Ovary (tissue), 9 donors: ENCODE results near the gene NPTXR. TPM values are rescaled to one million over a fixed set of nuclear protein-coding genes. Genes with fewer than 3 reads are reported as not detected.

Experiments used
- DNase-seq, 5 donors: peaks; one replicate each; pipeline ENCODE4 v3.0.0-alpha.2; 2019 to 2020
- H3K27ac ChIP-seq, 2 donors: fragments of 200-600 bp; one replicate each; pipeline versions ENCODE4 v1.5.1 to v1.8.0; 2019 to 2022
- H3K27me3 ChIP-seq: fragments of 200-600 bp; one replicate; pipeline ENCODE4 v1.8.0; 2022
- H3K36me3 ChIP-seq: fragments of 200-600 bp; sonication (generic); one replicate; pipeline ENCODE4 v1.5.1; 2019
- H3K4me1 ChIP-seq: one replicate; pipeline ENCODE4 v1.8.1; 2013; ENCODE audit warnings: mild to moderate bottlenecking, moderate library complexity; ENCODE audit not compliant: insufficient read depth
- H3K4me3 ChIP-seq: fragments of 200-600 bp; sonication (generic); one replicate; pipeline ENCODE4 v1.5.1; 2017
- H3K9me3 ChIP-seq, 2 donors: fragments of 200-600 bp in 1 of 2; sonication (generic) in 1 of 2; one replicate each; pipeline versions ENCODE4 v1.5.1 to v1.8.1; 2013 to 2019; ENCODE audit warnings: mild to moderate bottlenecking in 1 of 2, moderate library complexity in 1 of 2
- CTCF ChIP-seq, 3 donors: fragments of 450-650 bp in 2 of 3; fragments of 200-600 bp in 1 of 3; IDR thresholded peaks; one replicate each; pipeline versions ENCODE4 v1.5.1 to v1.8.0; 2016 to 2022; ENCODE audit warnings: antibody characterized with exemption in 3 of 3, mild to moderate bottlenecking in 1 of 3
- EP300 ChIP-seq: sonication (generic); formaldehyde crosslinking; IDR thresholded peaks from one replicate; pipeline ENCODE4 v1.6.1; 2017; ENCODE audit warnings: antibody characterized with exemption
- POLR2A ChIP-seq: fragments of 450-650 bp; IDR thresholded peaks from one replicate; pipeline ENCODE4 v1.6.1; 2017; ENCODE audit warnings: antibody characterized with exemption, mild to moderate bottlenecking, moderate library complexity
- WGBS, 3 donors: extraction: QIAGEN DNeasy Blood & Tissue Kit in 1 of 3; methylation state at CpG; one replicate each; pipeline versions ENCODE4 v1.1.5 to v1.1.7; 2013 to 2017; 5-methylcytosine and 5-hydroxymethylcytosine counted together
- intact Hi-C, 4 donors: fragments of 100-400 bp; cut with DNase I; formaldehyde crosslinking; loops; one replicate each; pipeline versions ENCODE4 v1.11.0 to v1.15.1; 2022 to 2023
- polyA plus RNA-seq, 2 donors: library from polyadenylated mRNA; stranded (reverse); fragments of 200-250 nt in 1 of 2; fragments of 350-450 nt in 1 of 2; fragmentation: Illumina TruSeq in 1 of 2; extraction: RNeasy Lipid Tissue Mini Kit (QIAGEN cat#74804) in 1 of 2; gene quantifications; one replicate each; pipeline ENCODE4 v1.2.3, GENCODE V29; 2013 to 2014
- total RNA-seq, 7 donors: library from RNA; depleted of rRNA in 2 of 7; stranded (reverse); fragments of >200 nt in 2 of 7; fragmentation: NEBNext Ultra II Directional in 3 of 7; extraction: Animal tissue kit (Norgen Biotek cat#: 25700) in 3 of 7; gene quantifications; one replicate each; pipeline versions ENCODE4 v1.1.0 to v1.2.4, GENCODE V29; 2016 to 2023
- donor health status: DM: no; HTN: no; CAD: no; lungs with moderate emphysema.
- donor health status: DM: no; HTN: no; CAD: no.
- donor health status: Bipolar disorder and iron deficiency.
- donor health status: DM: yes; HTN: yes; CAD: no.
- donor health status: DM: no; HTN: no; CAD: no.
- donor health status: DM: yes; HTN: yes; CAD: no.

NPTXR gene
- total and polyA plus RNA-seq, 9 donors = 5.2 to 23.1 (median 14.9) TPM

GRCh38 chr22:38845004-38845740 is 1.3 kb upstream of the NPTXR start:
- intact Hi-C loops = loop anchor here in 2 of 4 donors (5.0 to 10.0 kb wide), 2 partner anchors 70 to 73 kb away; no protein-coding TSS in a partner anchor
- H3K4me3 ChIP-seq = no peak overlapping the region
- H3K9me3 ChIP-seq = no peaks in the 10 kb centered on the region
- H3K36me3 ChIP-seq = no peaks in the 10 kb centered on the region
- no peaks in the 10 kb centered on the region for H3K27me3 ChIP-seq
- DNase-seq = no peak
- no peaks in the 10 kb centered on the region for H3K4me1 ChIP-seq
- H3K27ac ChIP-seq = peak overlapping the region in 1 of 2 donors; percentile 52
- no peak for TF ChIP-seq CTCF (IDR thresholded peaks at IDR 0.05)
- no peak for TF ChIP-seq EP300
- TF ChIP-seq POLR2A = no peak
- 44 to 50% (median 47%) methylated on average over 17 of the region's 17 CpGs for WGBS, 3 donors

- Histone ChIP-seq H3K9me3 (no peaks in the 10 kb centered on the region), H3K4me1 (no peaks in the 10 kb centered on the region), H3K27ac (peak overlapping the region; percentile 52 to 64), H3K27me3 (no peaks in the 10 kb centered on the region), H3K4me3 (peak overlapping the region; percentile 36), H3K36me3 (no peaks in the 10 kb centered on the region)
- intact Hi-C loops = loop anchor here (5.0 to 10.0 kb wide), 3 partner anchors 57 to 72 kb away; no protein-coding TSS in a partner anchor
- 11 to 19% (median 12%) methylated on average over 21 to 22 of the region's 22 CpGs for WGBS, 3 donors
- peak in 3 of 5 donors; percentile 25 to 55 (median 43) for DNase-seq
- TF ChIP-seq EP300 (no peak), CTCF (IDR thresholded peaks at IDR 0.05) (no peak), POLR2A (no peak)
These were observed 631 bp upstream of the NPTXR start for GRCh38 chr22:38844315-38845003.

GRCh38 chr22:38843201-38843656 is 599 bp downstream of the NPTXR start:
- TF ChIP-seq CTCF (IDR thresholded peaks at IDR 0.05) (peak in 2 of 3 donors; percentile 48 to 77), POLR2A (no peak)
- intact Hi-C loops = loop anchor here in 3 of 4 donors (5.0 to 10.0 kb wide), 3 partner anchors 56 to 71 kb away; no protein-coding TSS in a partner anchor
- H3K4me1 ChIP-seq = no peaks in the 10 kb centered on the region
- H3K27ac ChIP-seq = peak overlapping the region; percentile 21 to 64
- no peaks in the 10 kb centered on the region for H3K27me3 ChIP-seq
- whole genome bisulfite sequencing, 3 donors = 0 to 1% (median 1%) methylated on average over 27 to 68 of the region's 68 CpGs
- H3K4me3 ChIP-seq = peak overlapping the region; percentile 36
- no peaks in the 10 kb centered on the region for H3K9me3 ChIP-seq
- peak; percentile 56 to 83 (median 68) for DNase-seq
- no peaks in the 10 kb centered on the region for H3K36me3 ChIP-seq

- no peaks in the 10 kb centered on the region for H3K9me3 ChIP-seq
- H3K27ac ChIP-seq = peak overlapping the region in 1 of 2 donors; percentile 64
- 17 to 22% (median 19%) methylated on average over 33 to 34 of the region's 34 CpGs for WGBS, 3 donors
- peak overlapping the region; percentile 36 for H3K4me3 ChIP-seq
- H3K27me3 ChIP-seq = no peaks in the 10 kb centered on the region
- TF ChIP-seq CTCF (IDR thresholded peaks at IDR 0.05) = no peak
- TF ChIP-seq EP300 = no peak
- TF ChIP-seq POLR2A = no peak
- no peaks in the 10 kb centered on the region for H3K36me3 ChIP-seq
- no peaks in the 10 kb centered on the region for H3K4me1 ChIP-seq
- intact Hi-C loops = loop anchor here in 3 of 4 donors (5.0 to 10.0 kb wide), 3 partner anchors 55 to 70 kb away; no protein-coding TSS in a partner anchor
- no peak for DNase-seq
These were observed 1.2 kb downstream of the NPTXR start for GRCh38 chr22:38842512-38843200.
